Karpas-422 (cell line): ENCODE data around the gene BARD1. TPM values are rescaled to one million over a fixed set of nuclear protein-coding genes. Genes with fewer than 3 reads are reported as not detected.
"Not testable (repeated sequence)": the region's sequence is repeated elsewhere in the genome, so short reads cannot be mapped to it uniquely, and the experiment has no call there.

Source experiments
- DNase-seq: peaks from one replicate; pipeline ENCODE4 v3.0.0-alpha.2; 2015
- H2AFZ ChIP-seq: fragments of 200-600 bp; sonication (generic); 2 replicates; pipeline ENCODE4 v1.6.1; 2014; ENCODE audit warnings: antibody characterized with exemption, low read length, mixed read lengths
- H3K27ac ChIP-seq: fragments of 200-600 bp; sonication (generic); 2 replicates; pipeline ENCODE4 v1.5.1; 2014; ENCODE audit warnings: mild to moderate bottlenecking, low read length, moderate library complexity
- H3K27me3 ChIP-seq: fragments of 200-600 bp; sonication (generic); 2 replicates; pipeline ENCODE4 v1.6.1; 2014; ENCODE audit warnings: low read length, mixed read lengths
- H3K36me3 ChIP-seq: fragments of 200-600 bp; sonication (generic); 2 replicates; pipeline ENCODE4 v1.6.1; 2014; ENCODE audit warnings: low read length, mixed read lengths; ENCODE audit not compliant: insufficient read depth
- H3K4me1 ChIP-seq: fragments of 200-600 bp; sonication (generic); 2 replicates; pipeline ENCODE4 v1.6.1; 2014; ENCODE audit warnings: mild to moderate bottlenecking, low read length, mixed read lengths
- H3K4me2 ChIP-seq: fragments of 200-600 bp; sonication (generic); 2 replicates; pipeline ENCODE4 v1.6.1; 2014; ENCODE audit warnings: low read length, low read depth, mild to moderate bottlenecking; ENCODE audit not compliant: poor library complexity, severe bottlenecking
- H3K4me3 ChIP-seq: fragments of 200-600 bp; sonication (generic); 2 replicates; pipeline ENCODE4 v1.5.1; 2014; ENCODE audit warnings: mild to moderate bottlenecking, antibody characterized with exemption, low read length, mixed read lengths
- H3K79me2 ChIP-seq: fragments of 200-600 bp; sonication (generic); 2 replicates; pipeline ENCODE4 v1.6.1; 2014; ENCODE audit warnings: mild to moderate bottlenecking, low read length, mixed read lengths
- H3K9ac ChIP-seq: fragments of 200-600 bp; sonication (generic); 2 replicates; pipeline ENCODE4 v1.6.0; 2014; ENCODE audit warnings: low read length
- H3K9me2 ChIP-seq: fragments of 200-600 bp; sonication (generic), shearing (Covaris generic); replicated peaks from 2 replicates; pipeline ENCODE4 v1.6.0; 2014; ENCODE audit warnings: mild to moderate bottlenecking, low read length, moderate library complexity; ENCODE audit not compliant: insufficient read depth
- H3K9me3 ChIP-seq: fragments of 300-700, 200-600 bp; sonication (generic); 2 replicates; pipeline ENCODE4 v1.6.1; 2014; ENCODE audit warnings: low read length, mixed read lengths
- H4K20me1 ChIP-seq: fragments of 200-600 bp; sonication (generic); 2 replicates; pipeline ENCODE4 v1.6.1; 2014; ENCODE audit warnings: mild to moderate bottlenecking, antibody characterized with exemption, low read length, low read depth; ENCODE audit not compliant: insufficient read depth
- total RNA-seq: library from RNA; depleted of rRNA; stranded (reverse); fragments of >200 nt; shearing (Covaris generic); gene quantifications from 2 replicates; pipeline ENCODE4 v1.2.3, GENCODE V29; 2014; ENCODE audit warnings: low replicate concordance

The BARD1 gene
- total RNA-seq, 1 experiment from 2014 or later, result 78.0 TPM

- peaks cover 73% of the 10 kb centered on the region for H3K36me3 ChIP-seq
- H3K4me3 ChIP-seq, result no peak overlapping the region
- no peaks in the 10 kb centered on the region for H3K9me2 ChIP-seq
- H3K4me1 ChIP-seq, result no peaks in the 10 kb centered on the region
- no peak overlapping the region for H3K9ac ChIP-seq
- H3K27me3 ChIP-seq, result no peaks in the 10 kb centered on the region
- no peak overlapping the region for H3K27ac ChIP-seq
- no peak for DNase-seq
- no peaks in the 10 kb centered on the region for H4K20me1 ChIP-seq
- no peak overlapping the region for H3K4me2 ChIP-seq
- no peaks in the 10 kb centered on the region for H3K9me3 ChIP-seq
- no peak overlapping the region for H2AFZ ChIP-seq
- H3K79me2 ChIP-seq, result peaks cover 77% of the 10 kb centered on the region
Measured at GRCh38 chr2:214747992-214748391, 61.5 kb downstream of the BARD1 start.

DNA sequence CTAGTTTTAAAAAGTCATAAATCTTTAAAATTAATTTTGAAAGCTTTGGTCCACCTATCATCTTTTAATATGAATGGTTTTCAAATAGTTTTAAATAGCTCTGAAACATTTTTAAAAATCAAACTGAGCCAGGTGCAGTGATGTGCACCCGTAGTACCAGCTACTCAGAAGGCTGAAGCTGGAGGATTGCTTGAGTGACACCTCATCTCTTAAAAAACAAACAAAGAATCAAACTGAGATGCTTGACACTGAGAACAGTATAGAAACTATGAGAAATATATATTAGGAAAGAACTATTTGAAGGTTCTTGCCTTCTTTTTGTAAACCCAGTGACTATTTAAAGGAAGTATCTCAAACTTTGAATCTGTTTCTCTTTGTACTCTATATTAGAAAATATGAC, 67.4 kb downstream of the BARD1 start:
- peaks cover 69% of the 10 kb centered on the region for H3K79me2 ChIP-seq
- no peak overlapping the region for H3K27ac ChIP-seq
- H4K20me1 ChIP-seq, result no peaks in the 10 kb centered on the region
- H3K4me3 ChIP-seq, result no peak overlapping the region
- no peaks in the 10 kb centered on the region for H3K4me1 ChIP-seq
- peaks cover 68% of the 10 kb centered on the region for H3K36me3 ChIP-seq
- H2AFZ ChIP-seq, result no peak overlapping the region
- H3K27me3 ChIP-seq, result no peaks in the 10 kb centered on the region
- no peak overlapping the region for H3K9ac ChIP-seq
- DNase-seq, result no peak
- no peaks in the 10 kb centered on the region for H3K9me3 ChIP-seq
- no peaks in the 10 kb centered on the region for H3K9me2 ChIP-seq
- H3K4me2 ChIP-seq, result no peak overlapping the region

DNA sequence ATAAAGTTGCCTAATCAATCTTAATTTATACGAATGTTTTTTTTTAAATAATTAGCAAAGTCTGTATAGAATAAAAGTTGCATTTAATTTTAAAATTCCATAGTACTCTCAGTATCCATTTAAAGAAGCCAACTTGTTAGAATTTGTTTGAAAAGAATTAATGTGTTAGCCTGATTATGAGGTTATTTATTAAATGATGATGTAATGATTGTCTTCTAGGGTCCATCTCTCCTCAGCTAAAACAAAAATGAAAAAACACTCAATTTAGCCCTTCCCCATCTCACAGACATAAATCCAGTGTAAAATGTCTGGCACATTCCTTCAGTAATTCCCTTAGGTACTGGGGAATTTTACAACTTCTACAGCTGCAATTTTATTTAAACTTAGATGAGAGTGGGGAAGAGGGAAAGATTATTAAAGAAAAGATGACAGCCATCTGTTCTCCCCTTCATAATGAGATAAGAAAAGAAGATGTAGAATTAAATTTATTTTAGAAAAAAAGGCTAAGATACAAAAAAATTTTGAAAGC, 68.6 kb downstream of the BARD1 start:
- H2AFZ ChIP-seq, result no peak overlapping the region
- H3K27ac ChIP-seq, result no peak overlapping the region
- H3K4me2 ChIP-seq, result no peak overlapping the region
- H3K4me3 ChIP-seq, result no peak overlapping the region
- peaks cover 69% of the 10 kb centered on the region for H3K36me3 ChIP-seq
- peaks cover 73% of the 10 kb centered on the region for H3K79me2 ChIP-seq
- no peaks in the 10 kb centered on the region for H3K9me2 ChIP-seq
- no peaks in the 10 kb centered on the region for H3K27me3 ChIP-seq
- no peaks in the 10 kb centered on the region for H3K4me1 ChIP-seq
- H3K9me3 ChIP-seq, result no peaks in the 10 kb centered on the region
- no peak overlapping the region for H3K9ac ChIP-seq
- DNase-seq, result no peak
- H4K20me1 ChIP-seq, result no peaks in the 10 kb centered on the region

- no peaks in the 10 kb centered on the region for H3K9me3 ChIP-seq
- H3K27me3 ChIP-seq, result no peaks in the 10 kb centered on the region
- H3K4me2 ChIP-seq, result no peak overlapping the region
- no peak for DNase-seq
- H3K9ac ChIP-seq, result no peak overlapping the region
- H3K4me1 ChIP-seq, result no peaks in the 10 kb centered on the region
- no peaks in the 10 kb centered on the region for H3K9me2 ChIP-seq
- no peak overlapping the region for H2AFZ ChIP-seq
- H3K79me2 ChIP-seq, result peaks cover 51% of the 10 kb centered on the region
- H4K20me1 ChIP-seq, result no peaks in the 10 kb centered on the region
- H3K4me3 ChIP-seq, result no peak overlapping the region
- peaks cover 48% of the 10 kb centered on the region; the same call in 1 of the 2 replicates for H3K36me3 ChIP-seq
- no peak overlapping the region for H3K27ac ChIP-seq
Measured at GRCh38 chr2:214737188-214737587, 72.3 kb downstream of the BARD1 start.

GRCh38 chr2:214730800-214731407, 78.6 kb downstream of the BARD1 start:
- H3K9ac ChIP-seq, result no peak overlapping the region
- H3K27me3 ChIP-seq, result no peaks in the 10 kb centered on the region
- H3K9me3 ChIP-seq, result no peaks in the 10 kb centered on the region
- no peak overlapping the region for H3K27ac ChIP-seq
- H3K4me2 ChIP-seq, result no peak overlapping the region
- H3K9me2 ChIP-seq, result no peaks in the 10 kb centered on the region
- no peak for DNase-seq
- H3K79me2 ChIP-seq, result peaks cover 12% of the 10 kb centered on the region
- H3K4me1 ChIP-seq, result no peaks in the 10 kb centered on the region
- H3K36me3 ChIP-seq, result peaks cover 55% of the 10 kb centered on the region
- H4K20me1 ChIP-seq, result no peaks in the 10 kb centered on the region
- H2AFZ ChIP-seq, result no peak overlapping the region
- H3K4me3 ChIP-seq, result no peak overlapping the region

- Histone ChIP-seq H3K27me3 (no peaks in the 10 kb centered on the region), H3K27ac (no peak overlapping the region), H3K4me1 (no peaks in the 10 kb centered on the region), H4K20me1 (no peaks in the 10 kb centered on the region), H3K36me3 (peaks cover 60% of the 10 kb centered on the region), H3K4me3 (no peak overlapping the region), H3K9me2 (no peaks in the 10 kb centered on the region), H3K9me3 (no peaks in the 10 kb centered on the region), H2AFZ (no peak overlapping the region), H3K79me2 (peaks cover 7% of the 10 kb centered on the region), H3K9ac (no peak overlapping the region), H3K4me2 (no peak overlapping the region)
- no peak for DNase-seq
Measured at GRCh38 chr2:214730248-214730647, 79.2 kb downstream of the BARD1 start.

DNA sequence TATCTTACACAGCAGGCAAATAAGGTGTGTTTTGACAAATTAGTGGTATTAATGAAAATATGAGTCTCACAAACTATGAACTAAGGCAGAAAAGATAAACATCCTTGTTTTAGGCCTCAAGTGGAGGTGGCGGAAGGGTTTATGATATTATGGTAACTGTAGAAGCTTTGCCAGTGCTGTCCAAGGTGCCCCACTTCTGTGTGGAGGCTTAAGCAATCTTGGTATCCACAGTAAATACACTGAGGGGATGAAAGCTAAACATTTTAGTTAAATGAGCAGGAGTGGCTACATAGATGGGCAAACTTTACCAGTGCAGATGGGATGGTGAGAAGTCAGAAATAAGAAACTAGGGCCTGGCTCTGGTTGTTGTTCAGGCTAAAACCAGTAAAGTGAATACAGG, 84.7 kb downstream of the BARD1 start:
- no peaks in the 10 kb centered on the region for H4K20me1 ChIP-seq
- no peaks in the 10 kb centered on the region for H3K27me3 ChIP-seq
- no peaks in the 10 kb centered on the region for H3K9me3 ChIP-seq
- no peaks in the 10 kb centered on the region for H3K79me2 ChIP-seq
- no peak overlapping the region for H3K4me3 ChIP-seq
- H3K4me1 ChIP-seq, result no peaks in the 10 kb centered on the region
- peaks cover 54% of the 10 kb centered on the region for H3K36me3 ChIP-seq
- H3K9ac ChIP-seq, result no peak overlapping the region
- no peaks in the 10 kb centered on the region for H3K9me2 ChIP-seq
- no peak for DNase-seq
- no peak overlapping the region for H3K27ac ChIP-seq
- H3K4me2 ChIP-seq, result no peak overlapping the region
- no peak overlapping the region for H2AFZ ChIP-seq

GRCh38 chr2:214717837-214718236, 91.6 kb downstream of the BARD1 start:
- H3K4me3 ChIP-seq, H4K20me1 ChIP-seq, H3K27ac ChIP-seq, H3K9me3 ChIP-seq, DNase-seq, H2AFZ ChIP-seq, H3K79me2 ChIP-seq, H3K9ac ChIP-seq, H3K4me2 ChIP-seq, H3K27me3 ChIP-seq, H3K36me3 ChIP-seq, H3K9me2 ChIP-seq, H3K4me1 ChIP-seq: not testable (repeated sequence)
